ENCODE data around the gene NWD2.

NWD2 gene

GRCh38 chr4:37224854-37225253, 19.7 kb upstream of the NWD2 start:
- H3K18ac ChIP-seq (ENCODE audit: low read depth in 1 of 2, low read length in 2 of 2): no peak overlapping the region
- no peaks in the 10 kb centered on the region for H3K79me1 ChIP-seq (replicated peaks; ENCODE audit: low read length, poor library complexity, severe bottlenecking)
- H2BK12ac ChIP-seq (ENCODE audit: low read length in 2 of 2): no peak overlapping the region
- H4K8ac ChIP-seq (ENCODE audit: low read length): no peak overlapping the region
- H2BK15ac ChIP-seq (ENCODE audit: low read depth, poor library complexity, severe bottlenecking): no peak overlapping the region
- no peaks in the 10 kb centered on the region for H3K27me3 ChIP-seq (ENCODE audit: control insufficient read depth in 1 of 2, insufficient read depth in 1 of 2, low read length in 2 of 2)
- H4K91ac ChIP-seq (ENCODE audit: low read length): no peak overlapping the region
- WGBS: 72% methylated on average over 4 of the region's 4 CpGs
- H3K4me3 ChIP-seq (ENCODE audit: insufficient read depth in 1 of 2, low read depth in 1 of 2, low read length in 2 of 2): no peak overlapping the region
- H2AFZ ChIP-seq (ENCODE audit: low read depth, low read length): no peak overlapping the region
- no peak overlapping the region for H3K4ac ChIP-seq (ENCODE audit: low read depth in 1 of 2, low read length in 2 of 2)
- no peak overlapping the region for H3K4me2 ChIP-seq (ENCODE audit: low read length, poor library complexity, severe bottlenecking)
- H3K9me3 ChIP-seq (ENCODE audit: control insufficient read depth, low read length): no peaks in the 10 kb centered on the region
- H3K23ac ChIP-seq (ENCODE audit: low read length in 2 of 2): no peak overlapping the region
- H3K14ac ChIP-seq (ENCODE audit: low read length in 2 of 2): no peak overlapping the region
- H2BK120ac ChIP-seq (ENCODE audit: low read depth, low read length): no peak overlapping the region
- H3K4me1 ChIP-seq (ENCODE audit: control insufficient read depth, insufficient read depth, low read depth, low read length): no peaks in the 10 kb centered on the region
- no peak overlapping the region for H3K9ac ChIP-seq (ENCODE audit: low read length)
- H3K27ac ChIP-seq (ENCODE audit: low read length, poor library complexity, severe bottlenecking): no peak overlapping the region
- no peak for DNase-seq
- no peaks in the 10 kb centered on the region for H3K36me3 ChIP-seq (ENCODE audit: control insufficient read depth in 1 of 2, insufficient read depth in 2 of 2, low read depth in 1 of 2, low read length in 2 of 2)
- no peak overlapping the region for H2BK5ac ChIP-seq (ENCODE audit: low read depth, low read length, poor library complexity, severe bottlenecking)
- no peak overlapping the region for H2AK5ac ChIP-seq (ENCODE audit: low read length, severe bottlenecking)

- Histone ChIP-seq H4K8ac (ENCODE audit: low read length) (no peak overlapping the region), H2BK120ac (ENCODE audit: low read depth, low read length) (no peak overlapping the region), H3K27me3 (ENCODE audit: control insufficient read depth in 1 of 2, insufficient read depth in 1 of 2, low read length in 2 of 2) (no peaks in the 10 kb centered on the region), H2AFZ (ENCODE audit: low read depth, low read length) (no peak overlapping the region), H3K14ac (ENCODE audit: low read length in 2 of 2) (no peak overlapping the region), H3K4ac (ENCODE audit: low read depth in 1 of 2, low read length in 2 of 2) (no peak overlapping the region), H3K36me3 (ENCODE audit: control insufficient read depth in 1 of 2, insufficient read depth in 2 of 2, low read depth in 1 of 2, low read length in 2 of 2) (no peaks in the 10 kb centered on the region), H3K9me3 (ENCODE audit: control insufficient read depth, low read length) (no peaks in the 10 kb centered on the region), H3K18ac (ENCODE audit: low read depth in 1 of 2, low read length in 2 of 2) (no peak overlapping the region), H2BK12ac (ENCODE audit: low read length in 2 of 2) (no peak overlapping the region), H3K4me1 (ENCODE audit: control insufficient read depth, insufficient read depth, low read depth, low read length) (no peaks in the 10 kb centered on the region), H3K23ac (ENCODE audit: low read length in 2 of 2) (no peak overlapping the region), H2AK5ac (ENCODE audit: low read length, severe bottlenecking) (no peak overlapping the region), H3K9ac (ENCODE audit: low read length) (no peak overlapping the region), H3K4me3 (ENCODE audit: insufficient read depth in 1 of 2, low read depth in 1 of 2, low read length in 2 of 2) (no peak overlapping the region), H2BK15ac (ENCODE audit: low read depth, poor library complexity, severe bottlenecking) (no peak overlapping the region), H4K91ac (ENCODE audit: low read length) (no peak overlapping the region), H3K79me1 (replicated peaks; ENCODE audit: low read length, poor library complexity, severe bottlenecking) (no peaks in the 10 kb centered on the region), H3K27ac (ENCODE audit: low read length, poor library complexity, severe bottlenecking) (no peak overlapping the region), H3K4me2 (ENCODE audit: low read length, poor library complexity, severe bottlenecking) (no peak overlapping the region), H2BK5ac (ENCODE audit: low read depth, low read length, poor library complexity, severe bottlenecking) (no peak overlapping the region)
- 20% methylated on average over 2 of the region's 2 CpGs for WGBS
- DNase-seq: no peak
These were observed 18.8 kb upstream of the NWD2 start for GRCh38 chr4:37225778-37226177.

- H3K9ac ChIP-seq (ENCODE audit: low read length): no peak overlapping the region
- no peak overlapping the region for H3K4ac ChIP-seq (ENCODE audit: low read depth in 1 of 2, low read length in 2 of 2)
- no peak overlapping the region for H3K18ac ChIP-seq (ENCODE audit: low read depth in 1 of 2, low read length in 2 of 2)
- no peak overlapping the region for H3K4me2 ChIP-seq (ENCODE audit: low read length, poor library complexity, severe bottlenecking)
- H3K23ac ChIP-seq (ENCODE audit: low read length in 2 of 2): no peak overlapping the region
- no peaks in the 10 kb centered on the region for H3K27me3 ChIP-seq (ENCODE audit: control insufficient read depth in 1 of 2, insufficient read depth in 1 of 2, low read length in 2 of 2)
- no peak overlapping the region for H2BK12ac ChIP-seq (ENCODE audit: low read length in 2 of 2)
- H3K27ac ChIP-seq (ENCODE audit: low read length, poor library complexity, severe bottlenecking): no peak overlapping the region
- no peak overlapping the region for H4K91ac ChIP-seq (ENCODE audit: low read length)
- H2BK15ac ChIP-seq (ENCODE audit: low read depth, poor library complexity, severe bottlenecking): no peak overlapping the region
- no peaks in the 10 kb centered on the region for H3K79me1 ChIP-seq (replicated peaks; ENCODE audit: low read length, poor library complexity, severe bottlenecking)
- H3K14ac ChIP-seq (ENCODE audit: low read length in 2 of 2): no peak overlapping the region
- H2AFZ ChIP-seq (ENCODE audit: low read depth, low read length): no peak overlapping the region
- H4K8ac ChIP-seq (ENCODE audit: low read length): no peak overlapping the region
- no peak overlapping the region for H3K4me3 ChIP-seq (ENCODE audit: insufficient read depth in 1 of 2, low read depth in 1 of 2, low read length in 2 of 2)
- 67% methylated on average over 1 of the region's 1 CpG for WGBS
- no peaks in the 10 kb centered on the region for H3K36me3 ChIP-seq (ENCODE audit: control insufficient read depth in 1 of 2, insufficient read depth in 2 of 2, low read depth in 1 of 2, low read length in 2 of 2)
- H3K4me1 ChIP-seq (ENCODE audit: control insufficient read depth, insufficient read depth, low read depth, low read length): no peaks in the 10 kb centered on the region
- H2BK120ac ChIP-seq (ENCODE audit: low read depth, low read length): no peak overlapping the region
- DNase-seq: no peak
- no peaks in the 10 kb centered on the region for H3K9me3 ChIP-seq (ENCODE audit: control insufficient read depth, low read length)
- H2AK5ac ChIP-seq (ENCODE audit: low read length, severe bottlenecking): no peak overlapping the region
- H2BK5ac ChIP-seq (ENCODE audit: low read depth, low read length, poor library complexity, severe bottlenecking): no peak overlapping the region
These were observed 12.2 kb upstream of the NWD2 start for GRCh38 chr4:37232315-37232714.

GRCh38 chr4:37236165-37236564, 8.4 kb upstream of the NWD2 start:
- no peaks in the 10 kb centered on the region for H3K36me3 ChIP-seq (ENCODE audit: control insufficient read depth in 1 of 2, insufficient read depth in 2 of 2, low read depth in 1 of 2, low read length in 2 of 2)
- no peak overlapping the region for H3K4me3 ChIP-seq (ENCODE audit: insufficient read depth in 1 of 2, low read depth in 1 of 2, low read length in 2 of 2)
- H4K8ac ChIP-seq (ENCODE audit: low read length): no peak overlapping the region
- no peak overlapping the region for H2BK12ac ChIP-seq (ENCODE audit: low read length in 2 of 2)
- H3K27me3 ChIP-seq (ENCODE audit: control insufficient read depth in 1 of 2, insufficient read depth in 1 of 2, low read length in 2 of 2): no peaks in the 10 kb centered on the region
- no peaks in the 10 kb centered on the region for H3K79me1 ChIP-seq (replicated peaks; ENCODE audit: low read length, poor library complexity, severe bottlenecking)
- no peak overlapping the region for H3K23ac ChIP-seq (ENCODE audit: low read length in 2 of 2)
- DNase-seq: no peak
- no peak overlapping the region for H3K4me2 ChIP-seq (ENCODE audit: low read length, poor library complexity, severe bottlenecking)
- H3K14ac ChIP-seq (ENCODE audit: low read length in 2 of 2): no peak overlapping the region
- H4K91ac ChIP-seq (ENCODE audit: low read length): no peak overlapping the region
- no peak overlapping the region for H3K9ac ChIP-seq (ENCODE audit: low read length)
- WGBS: 80% methylated on average over 2 of the region's 2 CpGs
- H2BK5ac ChIP-seq (ENCODE audit: low read depth, low read length, poor library complexity, severe bottlenecking): no peak overlapping the region
- H3K27ac ChIP-seq (ENCODE audit: low read length, poor library complexity, severe bottlenecking): no peak overlapping the region
- H3K18ac ChIP-seq (ENCODE audit: low read depth in 1 of 2, low read length in 2 of 2): no peak overlapping the region
- H2AK5ac ChIP-seq (ENCODE audit: low read length, severe bottlenecking): no peak overlapping the region
- no peak overlapping the region for H2BK120ac ChIP-seq (ENCODE audit: low read depth, low read length)
- no peak overlapping the region for H3K4ac ChIP-seq (ENCODE audit: low read depth in 1 of 2, low read length in 2 of 2)
- no peaks in the 10 kb centered on the region for H3K9me3 ChIP-seq (ENCODE audit: control insufficient read depth, low read length)
- no peak overlapping the region for H2AFZ ChIP-seq (ENCODE audit: low read depth, low read length)
- H2BK15ac ChIP-seq (ENCODE audit: low read depth, poor library complexity, severe bottlenecking): no peak overlapping the region
- no peaks in the 10 kb centered on the region for H3K4me1 ChIP-seq (ENCODE audit: control insufficient read depth, insufficient read depth, low read depth, low read length)

Data from mesenchymal stem cell (in vitro differentiated cells and primary cell).